HG03575 (cell line): ENCODE measurements around the gene EFNA5.

Experiments
- ATAC-seq: cut with Tn5 transposase; IDR thresholded peaks from one replicate; pipeline ENCODE4 v1.9.1; 2021; ENCODE audit not compliant: unreplicated experiment, insufficient number of reproducible peaks, low FRiP score; ENCODE audit errors: extremely low read depth

Gene EFNA5

DNA sequence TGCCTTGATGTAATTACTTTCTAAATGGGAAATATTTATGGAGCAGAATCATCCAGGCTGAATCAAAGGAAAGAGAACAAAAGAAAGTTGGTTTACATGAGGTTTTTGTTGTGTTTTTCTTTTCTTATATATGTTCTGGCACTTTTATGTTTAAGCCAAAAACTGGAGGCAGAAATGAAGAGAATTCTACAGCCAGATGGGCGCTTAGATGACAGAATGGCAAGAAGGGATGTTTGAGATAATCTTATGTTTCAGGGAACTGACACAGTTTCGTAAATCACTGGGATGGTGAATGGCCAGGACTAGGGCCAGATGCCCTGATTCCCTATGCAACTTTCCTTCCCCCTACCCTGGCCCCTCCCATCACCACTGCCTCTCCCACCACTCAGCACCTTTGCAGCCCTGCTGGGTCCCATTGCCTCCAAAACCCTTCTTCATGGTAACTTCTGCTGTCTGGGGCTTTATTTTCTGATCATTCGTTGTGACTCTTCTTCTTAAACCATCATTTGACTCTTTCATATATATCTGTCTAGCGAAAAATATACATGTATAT lies 111.8 kb downstream of the EFNA5 start:
- ATAC-seq = no peak

GRCh38 chr5:107557051-107557658 lies 113.6 kb downstream of the EFNA5 start:
- no peak for ATAC-seq

- no peak for ATAC-seq
These were observed 114.2 kb downstream of the EFNA5 start for GRCh38 chr5:107556575-107556974.

- no peak for ATAC-seq
These were observed 115.2 kb downstream of the EFNA5 start for GRCh38 chr5:107555425-107556090.

- ATAC-seq = no peak
These were observed 115.8 kb downstream of the EFNA5 start for GRCh38 chr5:107554776-107555424.

- ATAC-seq = no peak
These were observed 117.6 kb downstream of the EFNA5 start for GRCh38 chr5:107553117-107553555.

DNA sequence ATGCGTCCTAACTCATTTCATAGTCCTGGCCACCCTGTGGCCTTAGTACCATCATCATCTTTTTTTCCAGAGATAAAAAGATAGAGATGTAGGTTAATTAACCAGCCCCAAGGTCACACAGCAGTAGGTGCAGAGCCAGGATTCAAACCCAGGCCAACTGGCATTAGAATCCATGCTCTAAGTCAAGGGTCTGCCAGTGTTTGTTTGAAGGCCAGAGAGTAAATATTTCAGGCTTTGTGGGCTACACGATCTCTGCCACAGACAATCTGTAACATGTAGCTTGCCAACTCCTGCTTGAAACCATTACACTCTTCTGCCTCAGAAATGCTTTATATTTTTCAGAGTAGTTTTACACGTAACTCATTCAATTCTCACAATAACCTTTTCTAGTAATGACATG lies 119.6 kb downstream of the EFNA5 start:
- no peak for ATAC-seq

DNA sequence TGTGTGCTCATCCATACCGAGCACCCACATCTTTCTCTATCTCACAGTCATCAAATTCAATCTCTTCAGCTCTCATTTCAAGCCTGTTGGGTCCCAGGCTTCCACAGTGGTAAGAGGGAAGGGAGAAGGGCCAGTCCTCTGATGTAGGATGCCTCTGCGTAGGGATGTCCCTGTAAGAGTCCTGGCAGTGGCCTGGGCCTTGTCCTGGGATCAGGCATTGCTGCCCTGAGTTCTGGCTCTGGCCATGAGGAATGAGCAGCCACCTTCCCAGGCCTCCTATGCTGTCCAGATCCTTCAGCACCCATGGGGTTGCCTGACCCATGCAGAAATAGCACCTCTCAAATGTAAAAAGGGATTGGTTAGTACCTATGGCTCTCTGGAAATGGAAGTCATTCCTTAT lies 121.2 kb downstream of the EFNA5 start:
- no peak for ATAC-seq

GRCh38 chr5:107548477-107548876 lies 122.3 kb downstream of the EFNA5 start:
- ATAC-seq = no peak

DNA sequence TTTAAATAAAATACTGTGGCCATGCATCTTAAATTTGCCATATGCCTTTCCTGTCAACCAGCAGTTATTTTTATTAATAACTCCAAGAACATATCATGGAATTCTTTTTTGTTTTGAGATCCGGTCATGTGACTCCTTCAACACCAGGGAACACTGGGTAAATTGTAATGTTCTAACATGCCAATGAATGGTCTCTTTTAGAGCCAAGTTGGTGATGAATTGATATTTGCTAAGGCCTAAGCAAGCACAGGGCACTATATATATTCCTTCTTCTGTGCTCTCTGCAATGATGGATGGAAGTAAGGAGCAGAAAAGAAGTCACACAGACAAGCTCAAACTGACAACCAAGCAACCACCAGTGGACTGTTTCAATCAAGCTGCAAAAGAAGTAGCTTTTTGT lies 124.0 kb downstream of the EFNA5 start:
- no peak for ATAC-seq

- no peak for ATAC-seq
These were observed 125.3 kb downstream of the EFNA5 start for GRCh38 chr5:107545486-107545885.

DNA sequence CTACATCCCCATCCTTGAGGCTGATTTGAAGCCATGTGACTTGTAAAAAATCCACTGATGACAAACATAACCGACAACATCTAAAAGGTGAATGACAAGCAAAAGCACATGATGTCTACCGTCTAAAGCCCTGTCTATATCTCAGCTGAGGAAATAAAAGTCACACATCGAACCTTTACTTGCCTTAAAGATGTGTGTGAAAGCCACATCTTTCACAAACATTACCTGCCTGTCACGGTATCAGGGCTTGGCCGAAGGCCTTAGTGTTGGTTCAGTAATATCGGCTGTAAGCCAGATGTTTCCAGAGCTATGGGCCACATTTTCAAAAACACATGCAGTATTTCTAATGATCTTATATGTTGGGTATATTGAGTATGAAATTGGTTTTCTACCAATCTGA lies 125.8 kb downstream of the EFNA5 start:
- no peak for ATAC-seq

GRCh38 chr5:107544476-107544875 lies 126.3 kb downstream of the EFNA5 start:
- no peak for ATAC-seq

GRCh38 chr5:107543868-107544267 lies 126.9 kb downstream of the EFNA5 start:
- ATAC-seq = no peak

DNA sequence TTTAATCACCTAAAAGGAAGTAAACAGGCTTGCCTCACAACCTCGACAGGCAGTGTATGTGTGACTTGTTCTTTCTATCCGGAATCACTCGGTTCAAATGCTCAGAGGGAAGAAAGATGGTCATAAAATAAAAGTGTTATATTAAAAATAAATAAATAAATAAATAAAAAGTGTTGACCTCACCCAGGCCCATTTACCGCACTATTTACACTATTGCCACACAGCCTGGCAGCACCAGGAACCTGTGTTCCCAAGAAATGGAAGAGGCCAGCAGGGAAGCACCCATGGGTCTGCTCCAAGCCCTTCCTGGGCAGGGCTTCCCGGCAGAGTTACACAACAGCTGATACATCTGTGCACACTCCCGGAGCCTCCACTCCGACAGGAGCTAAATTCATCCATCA lies 127.9 kb downstream of the EFNA5 start:
- ATAC-seq = no peak

DNA sequence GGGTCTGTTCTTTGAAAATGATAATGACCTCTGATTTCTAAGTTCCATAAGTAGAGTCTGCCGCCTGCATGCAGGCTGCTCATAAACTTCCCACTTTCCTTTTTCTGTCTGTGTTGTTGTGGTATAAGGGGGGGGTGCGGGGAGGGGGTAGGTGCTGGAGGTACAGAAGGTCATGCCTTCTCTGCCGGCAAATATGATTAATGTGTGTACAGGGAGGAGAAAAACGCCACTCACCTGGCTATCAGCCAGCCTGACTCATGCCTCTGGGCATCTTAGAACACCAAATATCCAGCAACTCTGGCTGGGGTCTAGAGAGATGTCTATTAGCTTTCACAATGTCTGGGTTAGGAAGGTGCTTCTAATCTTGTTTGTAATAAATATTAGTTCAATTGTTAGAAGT lies 128.3 kb downstream of the EFNA5 start:
- ATAC-seq = no peak

GRCh38 chr5:107541400-107541799 lies 129.3 kb downstream of the EFNA5 start:
- ATAC-seq = no peak

DNA sequence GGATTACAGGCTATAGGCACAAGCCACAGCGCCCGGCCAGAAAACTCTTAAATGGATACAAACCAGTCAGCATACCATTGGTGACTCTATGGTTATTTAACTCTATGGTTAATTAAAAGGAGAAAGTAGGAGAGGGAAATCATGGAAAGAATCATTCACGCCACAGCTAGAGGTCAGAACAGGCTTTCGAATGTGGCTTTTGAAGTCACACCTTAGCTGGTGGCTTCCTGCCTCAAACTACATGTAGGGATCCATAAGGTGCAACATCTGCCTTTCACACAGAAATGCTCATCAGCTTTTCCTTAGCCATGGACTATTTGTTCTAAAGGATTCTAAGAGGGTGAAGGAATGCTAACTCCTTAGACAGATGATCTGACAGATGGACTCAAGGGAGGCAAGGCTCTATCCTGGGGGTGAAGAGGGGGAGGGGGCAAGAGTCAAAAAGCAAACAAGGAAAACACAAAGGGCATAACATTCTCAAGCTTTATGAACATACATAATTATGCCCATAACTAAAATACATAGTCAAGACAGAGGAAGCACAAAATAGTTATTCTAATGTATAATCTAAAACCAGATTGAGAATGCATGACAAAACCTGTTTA lies 130.9 kb downstream of the EFNA5 start:
- ATAC-seq = no peak

DNA sequence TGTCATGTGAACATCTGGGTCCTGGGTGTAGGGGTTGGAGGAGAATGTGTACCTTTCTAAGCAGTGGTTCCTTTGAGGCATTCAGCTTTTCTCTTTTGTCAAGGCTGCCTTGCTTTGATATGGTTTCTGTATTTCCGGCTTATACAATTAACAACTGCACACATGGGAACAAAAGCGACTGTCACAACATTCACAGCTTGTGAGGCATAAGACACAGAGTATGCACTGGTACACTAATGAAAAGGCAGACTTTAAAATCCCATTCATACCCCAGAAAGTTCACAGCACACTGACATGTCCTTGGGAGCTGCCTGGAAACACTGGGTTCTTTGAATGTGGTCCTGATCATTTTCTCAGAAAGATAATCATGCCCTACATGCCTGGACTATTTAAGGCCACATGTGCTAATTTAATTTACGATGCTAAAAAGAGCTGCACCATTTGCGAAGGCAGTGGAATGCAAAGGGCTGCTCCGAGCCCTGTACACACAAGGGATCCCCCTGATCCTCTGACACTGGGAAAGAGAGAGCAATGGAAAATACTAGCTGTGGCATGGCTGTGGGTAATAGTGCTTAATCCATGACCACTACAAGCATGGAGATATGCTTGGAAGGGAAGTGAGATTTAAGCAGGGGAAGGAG lies 131.8 kb downstream of the EFNA5 start:
- no peak for ATAC-seq
